SH-SY5Y (cell line): Measurements from ENCODE around the gene TLX2.

Source experiments
- GATA2 ChIP-seq: IDR thresholded peaks from 2 replicates; pipeline ENCODE4 v1.6.1; 2011; ENCODE audit warnings: mild to moderate bottlenecking, low read depth, low read length
- GATA3 ChIP-seq: IDR thresholded peaks from 2 replicates; pipeline ENCODE4 v1.6.1; 2011; ENCODE audit warnings: low read depth, mild to moderate bottlenecking, low read length, moderate library complexity

DNA sequence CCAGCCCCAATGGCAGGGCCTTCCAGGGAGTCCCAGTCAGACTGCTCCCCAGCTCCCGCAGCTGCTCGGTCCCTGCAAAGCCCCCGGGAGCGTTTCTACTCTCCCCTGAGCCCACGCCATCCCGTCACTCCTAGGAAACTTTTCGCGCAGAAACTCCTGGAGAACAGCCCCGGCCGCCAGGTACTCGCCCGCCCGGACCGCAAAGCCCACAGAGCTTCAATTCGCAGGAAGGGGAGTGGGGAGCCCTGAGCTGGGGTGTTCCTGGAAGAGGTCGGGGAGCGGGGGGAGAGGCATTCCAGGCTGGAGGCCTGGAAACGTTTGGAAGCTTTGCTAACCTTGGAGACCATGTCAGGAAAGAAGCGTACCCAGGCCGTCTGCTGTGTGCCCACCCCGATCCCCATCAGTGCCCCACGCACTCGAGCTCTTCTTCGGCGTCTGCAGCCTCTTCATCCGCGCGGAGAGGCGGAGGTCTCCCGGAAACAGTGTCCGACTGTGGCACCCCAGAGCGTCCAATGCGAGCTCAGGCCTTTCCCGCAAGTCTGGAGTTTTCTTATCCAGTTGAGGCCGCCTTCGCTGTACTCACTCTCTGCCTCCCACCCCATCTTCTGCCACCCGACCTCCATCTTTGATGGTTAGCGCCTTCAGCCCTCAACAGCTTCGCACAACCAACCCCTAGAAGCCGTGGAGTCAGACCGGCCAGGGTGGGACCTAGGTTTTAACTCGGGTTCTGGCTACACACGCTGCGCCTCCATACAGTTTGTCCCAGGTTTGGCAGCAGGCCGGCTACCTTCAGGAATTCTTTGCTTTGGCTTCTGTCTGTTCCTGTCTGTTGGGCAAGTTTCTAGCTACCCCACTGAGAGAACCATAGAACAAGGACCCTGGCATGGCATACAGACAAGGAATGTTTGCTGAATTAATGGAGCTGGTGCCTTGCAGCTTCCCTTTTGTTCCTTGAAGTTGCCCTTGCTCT is 10.5 kb upstream of the TLX2 start:
- TF ChIP-seq GATA2 (no peak), GATA3 (no peak)
